ENCODE data around the gene INPP4A.
A peak's percentile ranks its signal among the peaks of the same experiment; 100 is the strongest.
"Not testable (repeated sequence)": the region's sequence is repeated elsewhere in the genome, so short reads cannot be mapped to it uniquely, and the experiment has no call there.

Gene INPP4A

GRCh38 chr2:98589489-98589888 lies 144.8 kb downstream of the INPP4A start:
- Mint-ChIP-seq H3K27me3 (no peaks in the 10 kb centered on the region), H3K27ac (no peak overlapping the region), H3K4me1 (no peaks in the 10 kb centered on the region), H3K36me3 (ENCODE audit: low read depth) (peaks cover 14% of the 10 kb centered on the region), H3K4me3 (no peak overlapping the region), H3K9me3 (peaks cover 5% of the 10 kb centered on the region)
- DNase-seq: no peak
- no peak for ATAC-seq

- no peaks in the 10 kb centered on the region for H3K27me3 Mint-ChIP-seq
- H3K36me3 Mint-ChIP-seq (ENCODE audit: low read depth): peaks cover 30% of the 10 kb centered on the region
- H3K9me3 Mint-ChIP-seq: peaks cover 5% of the 10 kb centered on the region
- H3K4me1 Mint-ChIP-seq: no peaks in the 10 kb centered on the region
- no peak overlapping the region for H3K27ac Mint-ChIP-seq
- DNase-seq (no peak), ATAC-seq (no peak)
- H3K4me3 Mint-ChIP-seq: no peak overlapping the region
Measured at GRCh38 chr2:98592565-98592964, 147.9 kb downstream of the INPP4A start.

- H3K27me3 Mint-ChIP-seq, H3K4me3 Mint-ChIP-seq, ATAC-seq, H3K4me1 Mint-ChIP-seq, DNase-seq, H3K9me3 Mint-ChIP-seq, H3K27ac Mint-ChIP-seq: not testable (repeated sequence)
- peaks cover 40% of the 10 kb centered on the region for H3K36me3 Mint-ChIP-seq (ENCODE audit: low read depth)
Measured at GRCh38 chr2:98594665-98595064, 150.0 kb downstream of the INPP4A start.

GRCh38 chr2:98598781-98599428 lies 154.2 kb downstream of the INPP4A start:
- no peaks in the 10 kb centered on the region for H3K27me3 Mint-ChIP-seq
- H3K36me3 Mint-ChIP-seq (ENCODE audit: low read depth): peaks cover 53% of the 10 kb centered on the region
- H3K9me3 Mint-ChIP-seq: peaks cover 1% of the 10 kb centered on the region
- H3K4me1 Mint-ChIP-seq: peaks cover 4% of the 10 kb centered on the region
- DNase-seq: no peak
- peak overlapping the region; percentile 28 for H3K27ac Mint-ChIP-seq
- ATAC-seq: no peak
- H3K4me3 Mint-ChIP-seq: no peak overlapping the region

- DNase-seq (no peak), ATAC-seq (peak; percentile 56)
- Mint-ChIP-seq H3K4me3 (no peak overlapping the region), H3K36me3 (ENCODE audit: low read depth) (peaks cover 41% of the 10 kb centered on the region), H3K27me3 (no peaks in the 10 kb centered on the region), H3K9me3 (no peaks in the 10 kb centered on the region), H3K4me1 (peaks cover 27% of the 10 kb centered on the region), H3K27ac (no peak overlapping the region)
Measured at GRCh38 chr2:98601532-98602132, 157.0 kb downstream of the INPP4A start.

- H3K36me3 Mint-ChIP-seq (ENCODE audit: low read depth): peaks cover 25% of the 10 kb centered on the region
- no peaks in the 10 kb centered on the region for H3K27me3 Mint-ChIP-seq
- no peak for DNase-seq
- H3K4me1 Mint-ChIP-seq: peaks cover 40% of the 10 kb centered on the region
- no peak for ATAC-seq
- H3K27ac Mint-ChIP-seq: peak overlapping the region; percentile 69
- no peak overlapping the region for H3K4me3 Mint-ChIP-seq
- H3K9me3 Mint-ChIP-seq: no peaks in the 10 kb centered on the region
Measured at GRCh38 chr2:98604547-98604946, 159.9 kb downstream of the INPP4A start.

DNA sequence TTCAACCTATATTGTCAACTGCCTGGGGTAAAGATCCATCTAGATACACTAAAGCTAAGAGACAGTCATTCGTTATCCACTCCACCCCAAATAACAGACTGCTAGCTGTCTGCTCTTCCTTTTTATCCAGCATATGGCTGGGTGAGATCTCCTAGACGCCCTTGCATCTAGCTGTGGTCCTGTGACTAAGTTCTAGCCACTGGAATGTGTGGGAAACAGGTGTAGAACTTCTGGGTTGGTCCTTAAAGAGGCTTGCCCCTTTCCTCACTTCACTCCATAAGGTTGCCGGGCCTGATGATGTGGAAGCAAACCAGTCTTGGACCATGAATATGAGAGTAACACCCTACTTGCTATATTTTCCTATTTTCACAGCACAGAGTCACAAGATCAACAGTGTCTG lies 160.4 kb downstream of the INPP4A start:
- no peak for DNase-seq
- H3K27ac Mint-ChIP-seq: peak overlapping the region; percentile 69
- H3K4me3 Mint-ChIP-seq: no peak overlapping the region

GRCh38 chr2:98606431-98606830 lies 161.8 kb downstream of the INPP4A start:
- peak overlapping the region; percentile 90 for H3K27ac Mint-ChIP-seq
- no peak for ATAC-seq
- peaks cover 58% of the 10 kb centered on the region for H3K4me1 Mint-ChIP-seq
- peak overlapping the region; percentile 96 for H3K4me3 Mint-ChIP-seq
- peaks cover 23% of the 10 kb centered on the region for H3K36me3 Mint-ChIP-seq (ENCODE audit: low read depth)
- no peaks in the 10 kb centered on the region for H3K9me3 Mint-ChIP-seq
- no peaks in the 10 kb centered on the region for H3K27me3 Mint-ChIP-seq
- DNase-seq: no peak

More for the DNA sequence above, 160.4 kb downstream of the INPP4A start:
- ATAC-seq: no peak
- H3K9me3 Mint-ChIP-seq: no peaks in the 10 kb centered on the region
- no peaks in the 10 kb centered on the region for H3K27me3 Mint-ChIP-seq
- peaks cover 45% of the 10 kb centered on the region for H3K4me1 Mint-ChIP-seq
- peaks cover 23% of the 10 kb centered on the region for H3K36me3 Mint-ChIP-seq (ENCODE audit: low read depth)

DNA sequence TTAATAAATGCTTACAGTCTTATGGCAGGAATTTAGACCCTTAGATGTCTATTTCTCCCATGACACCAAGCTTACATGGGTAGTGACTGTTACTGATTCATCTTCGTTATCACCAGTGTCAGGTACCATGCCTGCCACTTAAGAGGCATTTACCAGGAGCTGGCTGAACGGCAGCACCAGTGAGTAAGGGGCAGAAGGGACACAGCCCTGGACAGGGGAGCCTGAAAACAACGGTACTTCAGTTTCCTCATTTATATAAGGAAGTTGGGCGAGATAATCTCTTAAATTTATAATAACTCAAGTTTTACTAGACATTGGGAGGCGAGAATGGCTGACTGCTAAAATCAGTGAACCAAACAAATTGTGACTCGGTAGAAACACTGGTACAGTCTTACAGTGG lies 162.4 kb downstream of the INPP4A start:
- DNase-seq: no peak
- Mint-ChIP-seq H3K27me3 (no peaks in the 10 kb centered on the region), H3K27ac (peak overlapping the region; percentile 90), H3K4me3 (peak overlapping the region; percentile 96), H3K4me1 (peaks cover 63% of the 10 kb centered on the region), H3K36me3 (ENCODE audit: low read depth) (peaks cover 22% of the 10 kb centered on the region), H3K9me3 (no peaks in the 10 kb centered on the region)
- ATAC-seq: no peak

DNA sequence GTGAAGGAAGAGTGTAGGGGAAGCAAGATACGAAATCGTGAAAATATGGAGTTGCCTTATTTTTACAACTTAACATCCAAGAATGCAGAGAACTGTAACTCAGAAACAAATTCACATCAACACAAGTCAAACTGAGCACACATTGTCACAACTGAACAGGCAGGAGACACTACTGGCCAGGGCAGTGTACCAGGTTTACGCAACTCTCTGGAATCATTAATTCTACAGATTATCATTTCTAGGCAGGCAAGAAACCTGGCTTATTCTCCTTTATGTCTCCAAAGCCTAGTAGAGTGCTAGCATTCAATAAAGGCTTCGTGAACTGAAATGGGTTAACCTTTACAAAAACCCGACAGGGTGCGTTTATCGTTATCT lies 163.1 kb downstream of the INPP4A start:
- Mint-ChIP-seq H3K27ac (peak overlapping the region; percentile 90), H3K36me3 (ENCODE audit: low read depth) (peaks cover 23% of the 10 kb centered on the region), H3K27me3 (no peaks in the 10 kb centered on the region), H3K4me3 (peak overlapping the region; percentile 96), H3K9me3 (no peaks in the 10 kb centered on the region), H3K4me1 (peaks cover 63% of the 10 kb centered on the region)
- no peak for DNase-seq
- no peak for ATAC-seq

GRCh38 chr2:98608116-98608961 lies 163.7 kb downstream of the INPP4A start, which contains the start of the genes COA5 and UNC50:
Gene COA5 (minus strand): TSS chr2:98608512. CDS start chr2:98608405, 107 bp downstream.
Gene UNC50 (plus strand): TSS chr2:98608589. CDS start chr2:98609760, 1,171 bp downstream.
- ATAC-seq (peak; percentile 90), DNase-seq (peak; percentile 96)
- peak within 1 kb of the TSS; percentile 90 for H3K27ac Mint-ChIP-seq
- peak within 1 kb of the TSS; percentile 96 for H3K4me3 Mint-ChIP-seq
- peaks cover 28% of the 10 kb centered on the region for H3K36me3 Mint-ChIP-seq (ENCODE audit: low read depth)
- no peaks in the 10 kb centered on the region for H3K9me3 Mint-ChIP-seq
- peaks cover 66% of the 10 kb centered on the region for H3K4me1 Mint-ChIP-seq
- H3K27me3 Mint-ChIP-seq: no peaks in the 10 kb centered on the region

- H3K27me3 Mint-ChIP-seq: no peaks in the 10 kb centered on the region
- ATAC-seq: no peak
- peaks cover 32% of the 10 kb centered on the region for H3K36me3 Mint-ChIP-seq (ENCODE audit: low read depth)
- H3K4me1 Mint-ChIP-seq: peaks cover 70% of the 10 kb centered on the region
- DNase-seq: no peak
- no peaks in the 10 kb centered on the region for H3K9me3 Mint-ChIP-seq
- peak overlapping the region; percentile 96 for H3K4me3 Mint-ChIP-seq
- peak overlapping the region; percentile 90 for H3K27ac Mint-ChIP-seq
Measured at GRCh38 chr2:98608962-98609604, 164.4 kb downstream of the INPP4A start.

DNA sequence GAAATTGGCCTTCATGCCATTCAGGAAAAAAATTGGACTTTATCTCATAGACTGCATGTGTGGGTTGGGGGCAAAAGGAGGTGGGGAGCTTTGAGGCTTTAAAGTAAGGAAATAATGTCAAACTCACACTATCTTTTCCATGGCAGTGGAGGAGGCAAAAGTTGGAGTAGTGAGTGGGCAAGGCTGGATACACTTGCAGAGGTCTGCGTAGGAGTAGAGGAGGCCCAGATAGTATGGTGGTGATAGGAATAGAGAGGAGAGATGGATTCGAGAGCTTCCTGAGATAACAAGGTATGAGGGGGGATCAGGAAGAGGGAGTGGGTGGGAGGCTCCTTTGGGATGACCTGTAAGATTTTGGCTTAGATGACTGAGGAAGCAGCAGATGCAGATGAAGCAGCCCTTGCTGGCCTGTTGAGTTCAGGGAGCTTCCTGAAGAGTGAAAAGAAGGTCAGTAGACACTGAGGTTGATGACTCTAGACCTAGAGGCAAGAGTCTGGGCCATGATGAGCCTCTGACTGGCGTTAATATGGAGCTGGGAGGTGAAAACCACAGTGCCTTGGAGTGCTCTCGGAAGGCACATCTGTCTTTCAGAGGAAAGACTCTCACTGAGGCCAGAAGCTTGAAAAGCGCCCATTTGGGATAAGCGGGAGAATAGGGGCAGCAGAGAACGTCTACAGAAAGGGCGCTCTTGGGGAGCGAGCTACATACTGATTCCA lies 169.5 kb downstream of the INPP4A start:
- Mint-ChIP-seq H3K4me1 (peaks cover 43% of the 10 kb centered on the region), H3K4me3 (no peak overlapping the region), H3K27me3 (no peaks in the 10 kb centered on the region), H3K36me3 (ENCODE audit: low read depth) (peaks cover 59% of the 10 kb centered on the region), H3K9me3 (no peaks in the 10 kb centered on the region), H3K27ac (no peak overlapping the region)
- ATAC-seq: no peak
- no peak for DNase-seq

- Mint-ChIP-seq H3K36me3 (ENCODE audit: low read depth) (peaks cover 64% of the 10 kb centered on the region), H3K4me1 (peaks cover 42% of the 10 kb centered on the region), H3K9me3 (no peaks in the 10 kb centered on the region), H3K27ac (peak overlapping the region; percentile 9), H3K4me3 (no peak overlapping the region), H3K27me3 (no peaks in the 10 kb centered on the region)
- no peak for DNase-seq
- ATAC-seq: no peak
Measured at GRCh38 chr2:98615481-98615880, 170.8 kb downstream of the INPP4A start.
